ENCODE measurements around the gene AREL1. TPM values are rescaled to one million over a fixed set of nuclear protein-coding genes. Genes with fewer than 3 reads are reported as not detected.
"Not testable (repeated sequence)": the region's sequence is repeated elsewhere in the genome, so short reads cannot be mapped to it uniquely, and the experiment has no call there.

Gene AREL1, protein sequence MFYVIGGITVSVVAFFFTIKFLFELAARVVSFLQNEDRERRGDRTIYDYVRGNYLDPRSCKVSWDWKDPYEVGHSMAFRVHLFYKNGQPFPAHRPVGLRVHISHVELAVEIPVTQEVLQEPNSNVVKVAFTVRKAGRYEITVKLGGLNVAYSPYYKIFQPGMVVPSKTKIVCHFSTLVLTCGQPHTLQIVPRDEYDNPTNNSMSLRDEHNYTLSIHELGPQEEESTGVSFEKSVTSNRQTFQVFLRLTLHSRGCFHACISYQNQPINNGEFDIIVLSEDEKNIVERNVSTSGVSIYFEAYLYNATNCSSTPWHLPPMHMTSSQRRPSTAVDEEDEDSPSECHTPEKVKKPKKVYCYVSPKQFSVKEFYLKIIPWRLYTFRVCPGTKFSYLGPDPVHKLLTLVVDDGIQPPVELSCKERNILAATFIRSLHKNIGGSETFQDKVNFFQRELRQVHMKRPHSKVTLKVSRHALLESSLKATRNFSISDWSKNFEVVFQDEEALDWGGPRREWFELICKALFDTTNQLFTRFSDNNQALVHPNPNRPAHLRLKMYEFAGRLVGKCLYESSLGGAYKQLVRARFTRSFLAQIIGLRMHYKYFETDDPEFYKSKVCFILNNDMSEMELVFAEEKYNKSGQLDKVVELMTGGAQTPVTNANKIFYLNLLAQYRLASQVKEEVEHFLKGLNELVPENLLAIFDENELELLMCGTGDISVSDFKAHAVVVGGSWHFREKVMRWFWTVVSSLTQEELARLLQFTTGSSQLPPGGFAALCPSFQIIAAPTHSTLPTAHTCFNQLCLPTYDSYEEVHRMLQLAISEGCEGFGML
- polyA plus RNA-seq (2011; rRNA removed) (38.8 and 52.7 TPM in 2 replicates), polyA minus RNA-seq (2011; rRNA and poly(A)+ RNA removed) (47.7 and 99.1 TPM in 2 replicates)

- DNase-seq (ENCODE audit: low read depth) = peak; percentile 39
- Histone ChIP-seq H3K27me3 (ENCODE audit: control insufficient read depth, insufficient read depth, low read length) (no peaks in the 10 kb centered on the region), H3K4me3 (ENCODE audit: low read depth, low read length) (peak within 1 kb of the TSS; percentile 70), H3K36me3 (ENCODE audit: control insufficient read depth, insufficient read depth, low read length) (no peaks in the 10 kb centered on the region)
- ChIA-PET POLR2A (no interaction called here), CTCF (interaction anchor here (0.5 to 1.6 kb wide), 2 partner anchors 24 to 100 kb away, joined by 3 to 6 read pairs; no protein-coding TSS in a partner anchor)
- no peak for TF ChIP-seq CTCF (IDR thresholded peaks at IDR 0.05; ENCODE audit: insufficient read depth, low read depth, low read length)
These were observed at the start of gene AREL1, which contains the start of gene FCF1 for GRCh38 chr14:74712499-74713394. TSS of gene AREL1 (minus strand) at chr14:74713080. CDS start at chr14:74685615, 27,465 bp downstream. TSS of gene FCF1 (plus strand) at chr14:74713144. CDS start at chr14:74713198, 54 bp downstream.

GRCh38 chr14:74758505-74758904 is 45.6 kb upstream of the AREL1 start:
- CTCF ChIA-PET = interaction anchor here (1.2 to 1.5 kb wide), 2 partner anchors 145 to 146 kb away, joined by 3 to 7 read pairs; partner anchors contain the start of gene LTBP2
- H3K4me3 ChIP-seq (ENCODE audit: low read depth, low read length); POLR2A ChIA-PET; DNase-seq (ENCODE audit: low read depth); H3K27me3 ChIP-seq (ENCODE audit: control insufficient read depth, insufficient read depth, low read length); H3K36me3 ChIP-seq (ENCODE audit: control insufficient read depth, insufficient read depth, low read length): not testable (repeated sequence)

- H3K27me3 ChIP-seq (ENCODE audit: control insufficient read depth, insufficient read depth, low read length) = no peaks in the 10 kb centered on the region
- DNase-seq (ENCODE audit: low read depth) = no peak
- POLR2A ChIA-PET = no interaction called here
- no peak overlapping the region for H3K4me3 ChIP-seq (ENCODE audit: low read depth, low read length)
- H3K36me3 ChIP-seq (ENCODE audit: control insufficient read depth, insufficient read depth, low read length) = no peaks in the 10 kb centered on the region
- CTCF ChIA-PET = no interaction called here
- no peak for TF ChIP-seq CTCF (IDR thresholded peaks at IDR 0.05; ENCODE audit: insufficient read depth, low read depth, low read length)
These were observed 43.4 kb upstream of the AREL1 start for GRCh38 chr14:74756326-74756725.

DNA sequence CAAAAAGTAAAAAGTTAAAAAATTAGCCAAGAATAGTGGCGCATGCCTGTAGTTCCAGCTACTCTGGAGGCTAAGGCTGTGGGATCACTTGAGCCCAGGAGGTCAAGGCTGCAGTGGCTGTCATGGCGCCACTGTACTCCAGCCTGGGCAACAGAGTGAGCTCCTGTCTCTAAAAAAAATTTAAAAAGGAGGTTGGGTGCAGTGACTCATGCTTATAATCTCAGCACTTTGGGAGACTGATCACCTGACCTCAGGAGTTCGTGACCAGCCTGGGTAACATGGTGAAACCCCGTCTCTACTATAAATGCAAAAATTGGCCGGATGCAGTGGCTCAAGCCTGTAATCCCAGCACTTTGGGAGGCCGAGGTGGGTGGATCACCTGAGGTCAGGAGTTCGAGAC is 42.0 kb upstream of the AREL1 start:
- ChIA-PET CTCF (interaction anchor here (1.4 kb wide), 1 partner anchor 12 kb away, joined by 4 read pairs; no protein-coding TSS in a partner anchor), POLR2A (no interaction called here)
- H3K36me3 ChIP-seq (ENCODE audit: control insufficient read depth, insufficient read depth, low read length) = no peaks in the 10 kb centered on the region
- H3K27me3 ChIP-seq (ENCODE audit: control insufficient read depth, insufficient read depth, low read length) = no peaks in the 10 kb centered on the region
- no peak for DNase-seq (ENCODE audit: low read depth)
- H3K4me3 ChIP-seq (ENCODE audit: low read depth, low read length) = no peak overlapping the region
- no peak for TF ChIP-seq CTCF (IDR thresholded peaks at IDR 0.05; ENCODE audit: insufficient read depth, low read depth, low read length)

GRCh38 chr14:74754157-74754556 is 41.3 kb upstream of the AREL1 start:
- Histone ChIP-seq H3K27me3 (ENCODE audit: control insufficient read depth, insufficient read depth, low read length) (no peaks in the 10 kb centered on the region), H3K36me3 (ENCODE audit: control insufficient read depth, insufficient read depth, low read length) (no peaks in the 10 kb centered on the region), H3K4me3 (ENCODE audit: low read depth, low read length) (no peak overlapping the region)
- no peak for TF ChIP-seq CTCF (IDR thresholded peaks at IDR 0.05; ENCODE audit: insufficient read depth, low read depth, low read length)
- ChIA-PET POLR2A (no interaction called here), CTCF (interaction anchor here (1.4 kb wide), 1 partner anchor 12 kb away, joined by 4 read pairs; no protein-coding TSS in a partner anchor)
- peak; percentile 50 for DNase-seq (ENCODE audit: low read depth)

Data from BJ (cell line).